Keratinocyte (primary cell): ENCODE measurements around the gene PRKCE. TPM values are rescaled to one million over a fixed set of nuclear protein-coding genes. Genes with fewer than 3 reads are reported as not detected.

ENCODE experiments used
- DNase-seq: peaks from one replicate; pipeline ENCODE4 v3.0.0-alpha.2; 2011; ENCODE audit warnings: low read depth, missing footprints, low spot score
- FAIRE-seq: peaks from 2 replicates; lab custom pipeline; 2011; peaks lifted over from hg19 to GRCh38; lab: Jason Lieb, UNC
- H2AFZ ChIP-seq: 2 replicates; pipeline ENCODE4 v1.6.0; 2012; ENCODE audit warnings: low read length, control low read depth, inconsistent platforms; ENCODE audit not compliant: control insufficient read depth
- H3K27ac ChIP-seq: 2 replicates; pipeline ENCODE4 v1.5.1; 2011; ENCODE audit warnings: low read length; ENCODE audit not compliant: control insufficient read depth, insufficient read depth
- H3K27me3 ChIP-seq: 3 replicates; pipeline ENCODE4 v1.6.0; 2011; ENCODE audit warnings: low read length; ENCODE audit not compliant: control insufficient read depth, insufficient read depth; ENCODE audit errors: extremely low read depth
- H3K36me3 ChIP-seq, 2 experiments: 2 replicates in 1 of 2; 3 replicates in 1 of 2; pipeline ENCODE4 v1.5.1; 2011; ENCODE audit warnings: low read length in 2 of 2, mild to moderate bottlenecking in 1 of 2; ENCODE audit not compliant: control insufficient read depth in 2 of 2, insufficient read depth in 2 of 2; ENCODE audit errors: extremely low read depth in 1 of 2
- H3K4me1 ChIP-seq: 3 replicates; pipeline ENCODE4 v1.5.1; 2011; ENCODE audit warnings: low read length; ENCODE audit not compliant: control insufficient read depth, insufficient read depth; ENCODE audit errors: extremely low read depth
- H3K4me2 ChIP-seq: 3 replicates; pipeline ENCODE4 v1.6.0; 2011; ENCODE audit warnings: low read depth, low read length; ENCODE audit not compliant: control insufficient read depth, insufficient read depth; ENCODE audit errors: extremely low read depth
- H3K4me3 ChIP-seq, 3 experiments: fragments of 200-600 bp in 1 of 3; sonication (generic) in 1 of 3; 2 replicates in 2 of 3; 3 replicates in 1 of 3; pipeline ENCODE4 v1.5.1; 2011 to 2016; ENCODE audit warnings: low read length in 3 of 3, mild to moderate bottlenecking in 3 of 3, control low read depth in 2 of 3, inconsistent platforms in 1 of 3, low read depth in 1 of 3, mixed read lengths in 1 of 3, mixed run types in 1 of 3, moderate library complexity in 1 of 3; ENCODE audit not compliant: control insufficient read depth in 2 of 3, insufficient read depth in 2 of 3; ENCODE audit errors: extremely low read depth in 1 of 3
- H3K79me2 ChIP-seq: 2 replicates; pipeline ENCODE4 v1.6.0; 2012; ENCODE audit warnings: low read length; ENCODE audit not compliant: control insufficient read depth, insufficient read depth
- H3K9ac ChIP-seq: 3 replicates; pipeline ENCODE4 v1.6.0; 2011; ENCODE audit warnings: low read length; ENCODE audit not compliant: control insufficient read depth, insufficient read depth; ENCODE audit errors: extremely low read depth
- H3K9me1 ChIP-seq: 3 replicates; pipeline ENCODE4 v1.6.0; 2011; ENCODE audit warnings: low read length; ENCODE audit not compliant: control insufficient read depth, insufficient read depth; ENCODE audit errors: extremely low read depth
- H3K9me3 ChIP-seq: 2 replicates; pipeline ENCODE4 v1.5.1; 2012; ENCODE audit warnings: low read depth, low read length; ENCODE audit not compliant: control insufficient read depth
- H4K20me1 ChIP-seq: 3 replicates; pipeline ENCODE4 v1.6.0; 2011; ENCODE audit warnings: low read length; ENCODE audit not compliant: control insufficient read depth, insufficient read depth; ENCODE audit errors: extremely low read depth
- EZH2 ChIP-seq: IDR thresholded peaks from one replicate; pipeline ENCODE4 v1.6.1; 2012; ENCODE audit warnings: inconsistent platforms, mild to moderate bottlenecking, low read length, moderate library complexity
- dilution Hi-C: fragments of 300-500 bp; cut with MboI; formaldehyde crosslinking; loops from one replicate; pipeline ENCODE4 v1.7.0; 2020; ENCODE audit warnings: low sequenced_read_pairs; ENCODE audit not compliant: extremely low pct_ligation_motif_present
- polyA plus RNA-seq, 5 experiments: library from polyadenylated mRNA; depleted of rRNA in 3 of 5; stranded (reverse) in 3 of 5; stranded (forward) in 1 of 5; unstranded in 1 of 5; fragments of >200 nt; gene quantifications; 1 replicate in 1 of 5; 2 replicates in 3 of 5; 3 replicates in 1 of 5; pipeline versions ENCODE4 v1.2.1 to v1.2.3, GENCODE V29; 2011 to 2012; ENCODE audit warnings: missing spikeins in 2 of 5, low read depth in 1 of 5, low replicate concordance in 1 of 5
- TF ChIP-seq, protein P1 (sequence below), 3 experiments: IDR thresholded peaks in 1 of 3; conservative IDR thresholded peaks in 1 of 3; optimal IDR thresholded peaks in 1 of 3; 2 replicates in 2 of 3; 3 replicates in 1 of 3; pipeline versions ENCODE3 to v1.5.1; 2011; ENCODE audit warnings: low read length in 3 of 3, mild to moderate bottlenecking in 3 of 3, moderate library complexity in 2 of 3, control low read depth in 1 of 3, inconsistent platforms in 1 of 3; ENCODE audit not compliant: insufficient read depth in 2 of 3; ENCODE audit errors: extremely low read depth in 1 of 3

PRKCE gene
- polyA plus RNA-seq, 1 donor (not counting 4 experiments of a cell fraction or from before 2014, with no cell fraction given) = 2.0 TPM

DNA sequence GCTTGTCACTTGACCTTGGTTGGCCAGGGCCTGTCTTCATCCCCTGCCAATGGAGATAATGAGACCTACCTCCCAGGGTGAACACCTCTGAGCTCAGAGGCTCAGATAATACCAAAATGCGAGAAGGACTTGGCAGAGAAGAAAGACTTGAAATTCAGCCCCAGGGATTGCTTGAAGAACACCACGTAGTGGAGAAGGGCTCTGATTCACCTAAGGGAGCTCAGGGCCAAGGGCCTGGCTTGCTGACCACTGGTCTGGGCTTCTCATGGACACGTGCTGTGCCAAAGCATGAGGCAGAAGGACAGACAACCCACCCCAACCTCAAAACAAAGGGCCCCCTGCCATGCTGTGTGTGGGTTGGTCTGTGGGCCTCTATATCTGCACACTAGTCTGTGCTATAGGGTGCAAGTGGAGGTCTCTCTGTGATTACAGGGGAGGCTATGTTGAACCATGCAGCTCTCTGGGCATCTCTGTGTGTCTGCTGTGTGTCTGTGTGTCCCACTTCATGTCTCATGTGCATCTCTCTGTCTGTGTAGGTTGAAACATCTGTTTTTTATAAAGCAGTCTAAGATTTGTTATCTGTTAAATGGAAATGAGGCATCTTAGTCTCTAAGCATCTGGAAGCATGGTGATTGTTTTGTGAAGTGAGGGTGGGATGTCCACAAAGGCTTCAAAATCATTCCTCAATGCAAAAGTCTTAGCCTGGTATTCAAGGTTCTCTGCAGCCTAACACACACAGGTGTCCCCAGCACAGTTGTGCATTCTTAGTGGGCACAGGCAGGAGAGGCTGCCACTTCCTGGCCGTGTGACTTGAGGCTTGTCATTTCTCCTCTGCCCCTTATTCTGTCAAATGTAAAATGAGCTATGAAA lies 584.8 kb downstream of the PRKCE start:
- Histone ChIP-seq H3K79me2 (no peaks in the 10 kb centered on the region), H3K27me3 (no peaks in the 10 kb centered on the region), H3K4me2 (no peak overlapping the region), H3K36me3 (no peaks in the 10 kb centered on the region), H3K9me3 (no peaks in the 10 kb centered on the region), H3K4me1 (peaks cover 3% of the 10 kb centered on the region), H3K9ac (no peak overlapping the region), H4K20me1 (no peaks in the 10 kb centered on the region), H3K4me3 (no peak overlapping the region), H3K9me1 (no peaks in the 10 kb centered on the region), H2AFZ (no peak overlapping the region), H3K27ac (no peak overlapping the region)
- TF ChIP-seq, protein P1, sequence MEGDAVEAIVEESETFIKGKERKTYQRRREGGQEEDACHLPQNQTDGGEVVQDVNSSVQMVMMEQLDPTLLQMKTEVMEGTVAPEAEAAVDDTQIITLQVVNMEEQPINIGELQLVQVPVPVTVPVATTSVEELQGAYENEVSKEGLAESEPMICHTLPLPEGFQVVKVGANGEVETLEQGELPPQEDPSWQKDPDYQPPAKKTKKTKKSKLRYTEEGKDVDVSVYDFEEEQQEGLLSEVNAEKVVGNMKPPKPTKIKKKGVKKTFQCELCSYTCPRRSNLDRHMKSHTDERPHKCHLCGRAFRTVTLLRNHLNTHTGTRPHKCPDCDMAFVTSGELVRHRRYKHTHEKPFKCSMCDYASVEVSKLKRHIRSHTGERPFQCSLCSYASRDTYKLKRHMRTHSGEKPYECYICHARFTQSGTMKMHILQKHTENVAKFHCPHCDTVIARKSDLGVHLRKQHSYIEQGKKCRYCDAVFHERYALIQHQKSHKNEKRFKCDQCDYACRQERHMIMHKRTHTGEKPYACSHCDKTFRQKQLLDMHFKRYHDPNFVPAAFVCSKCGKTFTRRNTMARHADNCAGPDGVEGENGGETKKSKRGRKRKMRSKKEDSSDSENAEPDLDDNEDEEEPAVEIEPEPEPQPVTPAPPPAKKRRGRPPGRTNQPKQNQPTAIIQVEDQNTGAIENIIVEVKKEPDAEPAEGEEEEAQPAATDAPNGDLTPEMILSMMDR (optimal IDR thresholded peaks at IDR 0.05 in 1 of 3, IDR thresholded peaks at IDR 0.05 in 1 of 3, conservative IDR thresholded peaks at IDR 0.05 in 1 of 3; ENCODE audit: extremely low read depth in 1 of 3, insufficient read depth in 2 of 3, low read length in 3 of 3) = no peak
- TF ChIP-seq EZH2 = no peak
- no peak for DNase-seq
- dilution Hi-C loops = no loop called here
- FAIRE-seq = no peak

DNA sequence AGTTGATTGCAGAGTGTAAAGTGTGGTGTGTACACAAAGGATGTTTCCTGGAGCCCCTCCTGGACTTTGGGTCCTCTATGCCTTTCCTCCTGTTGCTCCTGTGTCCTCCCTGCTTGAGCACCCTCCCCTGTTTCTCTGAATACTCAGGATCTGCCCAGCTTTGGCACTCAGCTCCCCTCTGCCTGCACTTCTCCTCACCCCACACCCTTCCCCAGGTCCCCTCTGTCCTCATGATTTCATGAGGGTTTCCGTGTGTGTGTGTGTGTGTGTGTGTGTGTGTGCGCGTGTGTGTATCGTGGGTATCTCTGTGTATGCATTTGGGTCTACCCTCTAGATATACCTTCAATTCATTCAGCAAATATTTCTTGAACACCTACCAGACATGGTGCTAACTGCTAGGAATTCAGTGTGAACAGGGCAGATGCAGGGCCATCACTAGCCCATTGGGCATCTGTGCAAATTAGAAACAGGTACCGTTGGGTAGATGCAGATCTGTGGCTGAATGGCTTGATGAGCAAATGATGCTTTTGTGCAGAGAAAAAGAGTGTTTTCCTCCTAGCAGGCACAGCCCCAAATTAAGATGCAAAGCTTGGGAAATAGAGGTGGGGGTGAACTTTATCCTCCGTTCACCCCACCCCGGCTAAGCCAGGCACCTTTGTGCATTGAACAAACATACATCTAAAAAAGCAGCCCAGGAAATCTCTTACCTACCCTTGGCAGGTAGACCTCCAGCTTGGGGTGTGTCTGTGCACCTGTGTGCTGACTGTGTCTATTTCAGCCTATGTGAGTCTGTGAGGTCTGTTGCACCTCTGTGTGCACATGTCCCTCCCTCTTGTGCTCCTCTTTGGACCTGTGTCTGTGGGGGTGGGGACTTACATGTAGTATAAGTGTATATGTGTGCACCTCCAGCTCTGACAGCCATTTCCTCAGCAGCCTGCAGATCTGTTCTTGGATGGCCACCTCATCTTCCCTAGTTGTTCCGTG lies 585.7 kb downstream of the PRKCE start:
- H2AFZ ChIP-seq = no peak overlapping the region
- FAIRE-seq = no peak
- TF ChIP-seq EZH2 = no peak
- TF ChIP-seq, protein P1 (optimal IDR thresholded peaks at IDR 0.05 in 1 of 3, IDR thresholded peaks at IDR 0.05 in 1 of 3, conservative IDR thresholded peaks at IDR 0.05 in 1 of 3; ENCODE audit: extremely low read depth in 1 of 3, insufficient read depth in 2 of 3, low read length in 3 of 3) = no peak

More for the DNA sequence above, 585.7 kb downstream of the PRKCE start:
- H3K27ac ChIP-seq = no peak overlapping the region
- no peaks in the 10 kb centered on the region for H4K20me1 ChIP-seq
- no peaks in the 10 kb centered on the region for H3K36me3 ChIP-seq
- no peak for DNase-seq
- H3K9ac ChIP-seq = no peak overlapping the region
- H3K9me1 ChIP-seq = no peaks in the 10 kb centered on the region
- peaks cover 7% of the 10 kb centered on the region for H3K4me1 ChIP-seq
- dilution Hi-C loops = no loop called here
- H3K4me3 ChIP-seq = no peak overlapping the region
- no peak overlapping the region for H3K4me2 ChIP-seq
- no peaks in the 10 kb centered on the region for H3K79me2 ChIP-seq
- no peaks in the 10 kb centered on the region for H3K27me3 ChIP-seq
- H3K9me3 ChIP-seq = no peaks in the 10 kb centered on the region

Other genes with a start within 250 kb of the PRKCE start
- 5.8 to 8.8 TPM (median 5.9 TPM) in 3 replicates for gene SRBD1, start 40.4 kb upstream of the PRKCE start, polyA plus RNA-seq